Psoas muscle (tissue), 8 donors: ENCODE measurements around the gene TDRD7. TPM values are rescaled to one million over a fixed set of nuclear protein-coding genes. Genes with fewer than 3 reads are reported as not detected.

Source experiments
- ATAC-seq, 4 donors: fragments of 200-7000 bp; cut with Tn5 transposase; one replicate each; pipeline ENCODE4 v1.9.1; 2020; ENCODE audit warnings: moderate library complexity in 3 of 4, mild to moderate bottlenecking in 2 of 4
- DNase-seq, 2 donors: peaks; one replicate each; pipeline ENCODE4 v3.0.0-alpha.2; 2020
- H3K27ac ChIP-seq: fragments of 200-600 bp; one replicate; pipeline ENCODE4 v1.8.0; 2022
- H3K27me3 ChIP-seq, 3 donors: fragments of 200-600 bp in 1 of 3; one replicate each; pipeline versions ENCODE4 v1.6.1 to v1.8.0; 2013 to 2022; ENCODE audit warnings: low read length in 2 of 3, mild to moderate bottlenecking in 2 of 3, moderate library complexity in 1 of 3; ENCODE audit not compliant: insufficient read depth in 3 of 3
- H3K36me3 ChIP-seq, 2 donors: fragments of 200-600 bp in 1 of 2; one replicate each; pipeline versions ENCODE4 v1.6.1 to v1.8.0; 2013 to 2022; ENCODE audit warnings: low read depth in 1 of 2, mild to moderate bottlenecking in 1 of 2, moderate library complexity in 1 of 2; ENCODE audit not compliant: insufficient read depth in 1 of 2
- H3K4me1 ChIP-seq: fragments of 200-600 bp; one replicate; pipeline ENCODE4 v1.8.0; 2022
- H3K4me3 ChIP-seq: fragments of 200-600 bp; one replicate; pipeline ENCODE4 v1.8.0; 2022; ENCODE audit warnings: mild to moderate bottlenecking
- H3K9me3 ChIP-seq: fragments of 200-600 bp; one replicate; pipeline ENCODE4 v1.8.0; 2022
- CTCF ChIP-seq: fragments of 200-600 bp; IDR thresholded peaks from one replicate; pipeline ENCODE4 v1.8.0; 2022; ENCODE audit warnings: antibody characterized with exemption
- WGBS, 3 donors: extraction: QIAGEN DNeasy Blood & Tissue Kit; methylation state at CpG; one replicate each; pipeline versions ENCODE4 v1.1.6 to v1.1.7; 2013; 5-methylcytosine and 5-hydroxymethylcytosine counted together
- intact Hi-C, 2 donors: fragments of 100-400 bp; cut with DNase I; formaldehyde crosslinking; loops; one replicate each; pipeline versions ENCODE4 v1.11.0 to v1.14.2; 2022
- polyA plus RNA-seq, 3 donors: library from polyadenylated mRNA; stranded (reverse); fragments of 200-250 nt; gene quantifications; one replicate each; pipeline ENCODE4 v1.2.3, GENCODE V29; 2013
- total RNA-seq, 4 donors: library from RNA; stranded (reverse); fragmentation: NEBNext Ultra II Directional in 2 of 4; extraction: Animal tissue kit (Norgen Biotek cat#: 25700) in 2 of 4; gene quantifications; one replicate each; pipeline versions ENCODE4 v1.2.1 to v1.2.4, GENCODE V29; 2021 to 2023
- donor health status: healthy with polysubstance abuse.
- donor health status: DM: no; HTN: no; CAD: no; lungs with moderate emphysema.
- donor health status: Bipolar disorder and iron deficiency.
- donor health status: healthy.
- donor health status: DM: yes; HTN: yes; CAD: no.
- donor health status: DM: no; HTN: no; CAD: no.
- donor health status: DM: no; HTN: no; CAD: no.
- donor health status: DM: yes; HTN: yes; CAD: no.

TDRD7 gene
- total and polyA plus RNA-seq, 7 donors, result 2.3 to 9.9 (median 4.9) TPM

DNA sequence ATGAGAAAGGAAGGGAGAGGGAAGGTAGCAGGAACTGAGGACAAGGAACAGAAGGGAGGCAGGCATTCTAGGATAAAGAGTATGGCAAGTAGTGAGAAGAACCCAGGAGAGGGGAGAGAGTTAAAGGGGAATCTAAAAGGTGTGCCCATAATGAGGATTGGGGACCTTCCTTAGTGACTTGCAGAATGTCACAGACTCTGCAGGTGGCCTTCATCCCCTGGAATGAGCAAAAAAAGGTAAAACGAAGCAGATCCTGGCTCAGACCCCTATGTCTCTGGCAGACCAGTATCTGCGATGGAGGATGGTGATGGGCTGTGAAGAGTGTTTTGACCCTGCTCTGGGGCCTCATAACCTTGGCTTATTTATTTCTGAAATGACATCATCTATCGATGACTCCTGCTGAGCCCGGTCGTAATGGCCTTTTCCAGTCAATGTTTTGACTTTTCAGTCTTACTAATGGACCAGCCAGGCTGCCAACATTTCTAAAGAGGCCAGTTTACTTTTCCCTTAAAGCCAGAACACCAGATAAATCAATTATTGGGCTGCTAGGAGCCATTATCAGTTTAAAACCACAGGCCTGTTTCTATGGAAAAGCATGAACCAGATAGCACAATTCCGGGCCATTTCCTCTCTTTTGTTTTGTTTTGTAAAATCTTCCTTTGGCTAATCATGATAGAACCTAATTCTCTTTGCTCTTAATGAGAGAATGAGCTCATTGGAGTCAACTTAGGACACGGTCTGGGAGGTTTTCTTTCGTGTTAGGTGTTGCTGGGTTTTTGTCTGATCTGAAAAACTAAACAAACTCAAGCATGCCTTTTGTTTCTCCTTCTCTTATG, 92.7 kb downstream of the TDRD7 start:
- H3K4me1 ChIP-seq, result peaks cover 55% of the 10 kb centered on the region
- no peak for DNase-seq

GRCh38 chr9:97505845-97506244, 93.9 kb downstream of the TDRD7 start:
- no peak for ATAC-seq
- H3K9me3 ChIP-seq, result no peaks in the 10 kb centered on the region
- no peak overlapping the region for H3K4me3 ChIP-seq
- no peak for TF ChIP-seq CTCF
- WGBS, 3 donors, result 75 to 93% (median 80%) methylated on average over 3 of the region's 3 CpGs
- DNase-seq, result no peak
- no peaks in the 10 kb centered on the region for H3K36me3 ChIP-seq
- peak overlapping the region; percentile 96 for H3K27ac ChIP-seq
- H3K4me1 ChIP-seq, result peaks cover 67% of the 10 kb centered on the region
- no peaks in the 10 kb centered on the region for H3K27me3 ChIP-seq
- intact Hi-C loops, result no loop called here

More for the DNA sequence above, 92.7 kb downstream of the TDRD7 start:
- Histone ChIP-seq H3K4me3 (peak overlapping the region; percentile 83), H3K36me3 (no peaks in the 10 kb centered on the region), H3K9me3 (no peaks in the 10 kb centered on the region), H3K27me3 (no peaks in the 10 kb centered on the region), H3K27ac (peak overlapping the region; percentile 96)
- intact Hi-C loops, result loop anchor here in 1 of 2 donors (5.0 kb wide), 1 partner anchor 37 kb away; no protein-coding TSS in a partner anchor
- ATAC-seq, result no peak
- 35 to 63% (median 36%) methylated on average over 8 of the region's 8 CpGs for WGBS, 3 donors
- no peak for TF ChIP-seq CTCF

DNA sequence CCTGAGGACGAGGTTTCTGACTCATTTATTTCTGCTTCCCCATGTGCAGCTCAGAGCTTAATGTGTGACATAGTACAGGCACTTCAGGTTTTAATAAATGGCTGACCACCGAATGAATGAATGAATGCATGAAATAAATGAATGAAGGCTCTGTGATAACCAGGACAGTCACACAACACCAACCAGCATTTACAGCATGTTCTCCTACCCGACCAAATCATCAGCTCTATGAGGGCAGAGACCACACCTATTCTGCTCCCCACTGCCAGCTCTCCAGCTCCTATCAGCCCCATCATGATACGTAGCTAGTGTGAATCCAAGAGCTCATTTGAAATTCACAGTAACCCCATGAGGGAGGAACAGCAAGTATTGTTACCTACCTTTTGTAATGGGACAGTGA, 94.4 kb downstream of the TDRD7 start:
- Histone ChIP-seq H3K4me3 (no peak overlapping the region), H3K27ac (peak overlapping the region; percentile 96), H3K9me3 (no peaks in the 10 kb centered on the region), H3K36me3 (no peaks in the 10 kb centered on the region), H3K27me3 (no peaks in the 10 kb centered on the region), H3K4me1 (peaks cover 68% of the 10 kb centered on the region)
- no peak for ATAC-seq
- TF ChIP-seq CTCF, result no peak
- 60 to 83% (median 72%) methylated on average over 4 of the region's 4 CpGs for whole genome bisulfite sequencing, 3 donors
- no peak for DNase-seq
- intact Hi-C loops, result no loop called here

DNA sequence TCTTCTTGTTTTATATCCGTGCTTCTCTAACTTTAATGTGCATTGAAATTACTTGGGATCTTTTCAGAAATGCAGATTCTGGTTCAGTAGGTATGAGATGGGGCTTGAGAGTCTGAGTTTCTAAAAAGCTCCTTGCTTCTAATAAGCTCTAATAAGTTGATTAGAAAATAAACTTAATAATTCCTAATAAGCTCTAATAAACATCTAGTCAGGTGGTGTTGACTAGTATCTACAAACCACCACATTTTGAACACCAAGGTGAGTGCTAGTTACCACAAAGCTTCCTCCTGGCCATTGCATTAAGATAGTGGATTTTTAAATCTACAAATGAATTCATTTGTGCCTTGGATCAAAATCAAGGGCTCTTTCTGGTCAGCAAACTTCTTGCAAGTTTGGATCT, 94.9 kb downstream of the TDRD7 start:
- WGBS, 3 donors, result 75 to 82% (median 82%) methylated on average over 1 of the region's 1 CpG
- TF ChIP-seq CTCF, result no peak
- ATAC-seq (no peak), DNase-seq (no peak)
- Histone ChIP-seq H3K4me1 (peaks cover 73% of the 10 kb centered on the region), H3K27ac (peak overlapping the region; percentile 96), H3K27me3 (no peaks in the 10 kb centered on the region), H3K4me3 (no peak overlapping the region), H3K36me3 (peaks cover 0 to under 1% of the 10 kb centered on the region in 2 donors), H3K9me3 (no peaks in the 10 kb centered on the region)
- intact Hi-C loops, result no loop called here
